SKM-1 (cell line): Measurements from ENCODE around the gene ZNF732.
A peak's percentile ranks its signal among the peaks of the same experiment; 100 is the strongest.
"Not testable (repeated sequence)": the region's sequence is repeated elsewhere in the genome, so short reads cannot be mapped to it uniquely, and the experiment has no call there.

Experiments
- DNase-seq: peaks from one replicate; lab custom pipeline; 2025; ENCODE audit not compliant: unreplicated experiment; lab: John Stamatoyannopoulos, UW

ZNF732 gene

GRCh38 chr4:304969-305680 is at the start of gene ZNF732:
ZNF732 (minus strand) TSS chr4:305474; CDS start chr4:305310, 164 bp downstream.
- no peak for DNase-seq

DNA sequence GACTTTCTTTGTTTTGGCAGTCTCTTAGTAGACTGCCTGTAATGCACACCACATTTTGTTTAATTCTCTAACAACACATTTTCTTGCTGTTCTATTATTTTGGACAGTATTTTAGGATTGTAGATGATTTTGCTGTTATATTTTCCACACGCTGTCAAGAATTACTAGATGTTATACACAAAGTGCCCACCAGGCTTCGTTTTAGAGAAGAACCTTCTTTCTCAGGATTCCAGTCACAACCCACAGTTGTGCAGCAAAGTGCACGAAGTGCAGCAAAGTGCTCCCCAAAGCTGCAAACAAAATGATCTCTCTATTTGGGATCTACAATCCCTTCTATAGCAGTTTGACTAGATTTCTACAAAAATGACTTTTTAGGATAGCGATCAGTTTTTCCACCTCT is 34.7 kb upstream of the ZNF732 start:
- no peak for DNase-seq

- DNase-seq = no peak
These were observed 33.5 kb upstream of the ZNF732 start for GRCh38 chr4:338759-339097.

DNA sequence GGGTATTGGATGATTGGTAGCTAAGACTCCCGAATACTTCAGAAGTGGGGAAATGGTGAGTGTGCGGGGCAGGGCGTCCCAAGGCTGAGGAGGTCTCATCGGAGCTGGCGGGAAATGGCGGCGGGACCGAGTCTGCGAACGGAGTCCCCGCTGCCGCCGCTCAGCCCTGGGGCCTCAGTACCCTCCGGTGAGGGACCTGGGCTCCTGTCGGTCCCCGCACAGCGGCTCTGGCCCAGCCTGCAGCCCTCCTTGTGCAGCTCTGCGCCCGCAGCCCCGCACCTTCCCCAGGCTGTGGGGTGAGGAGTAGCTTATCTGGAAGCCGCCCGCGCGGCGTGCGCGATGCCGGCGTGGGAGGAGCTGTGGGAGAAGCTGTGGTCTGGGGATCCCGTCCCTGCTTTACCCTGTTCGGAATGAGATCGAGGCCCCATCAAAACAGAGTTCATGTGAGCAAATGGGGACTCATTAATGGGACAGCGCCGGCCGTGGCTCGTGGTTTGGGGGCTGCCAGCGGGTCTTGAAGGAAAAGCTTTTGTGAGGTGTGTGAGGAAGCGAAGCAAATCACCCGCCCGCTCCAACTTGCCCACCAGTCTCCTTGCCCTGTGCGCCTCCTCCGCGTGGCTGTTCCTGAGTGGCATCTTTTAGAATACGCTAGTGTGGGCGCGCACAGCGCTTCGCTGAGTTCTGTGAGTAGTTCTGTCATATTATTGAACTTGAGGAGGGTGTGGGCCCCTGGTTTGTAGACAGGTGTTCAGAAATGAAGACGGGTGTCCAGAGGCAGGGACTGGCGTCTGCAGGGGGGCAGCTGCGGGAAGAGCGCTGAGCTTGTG is 32.9 kb upstream of the ZNF732 start:
- DNase-seq = no peak

- DNase-seq = peak; percentile 75
These were observed 32.1 kb upstream of the ZNF732 start, which contains the start of gene ZNF141 for GRCh38 chr4:337143-337931. ZNF141 (plus strand) TSS chr4:337814; CDS start chr4:337984, 170 bp downstream.

DNA sequence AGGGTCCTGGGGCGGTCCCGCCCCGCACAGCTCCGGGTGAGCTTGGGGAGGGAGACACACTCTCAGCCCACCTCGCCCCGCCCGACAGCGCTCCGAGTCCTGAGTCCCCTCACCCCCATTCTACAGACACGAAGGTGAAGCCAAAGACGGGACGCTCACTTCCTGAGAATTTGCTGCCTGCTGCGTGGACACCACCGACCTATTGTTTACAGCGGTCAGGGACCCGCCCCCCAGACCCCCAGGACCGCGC is 31.5 kb upstream of the ZNF732 start:
- DNase-seq = no peak

GRCh38 chr4:336099-336892 is 31.0 kb upstream of the ZNF732 start:
- DNase-seq = no peak

GRCh38 chr4:335515-335914 is 30.2 kb upstream of the ZNF732 start:
- no peak for DNase-seq

DNA sequence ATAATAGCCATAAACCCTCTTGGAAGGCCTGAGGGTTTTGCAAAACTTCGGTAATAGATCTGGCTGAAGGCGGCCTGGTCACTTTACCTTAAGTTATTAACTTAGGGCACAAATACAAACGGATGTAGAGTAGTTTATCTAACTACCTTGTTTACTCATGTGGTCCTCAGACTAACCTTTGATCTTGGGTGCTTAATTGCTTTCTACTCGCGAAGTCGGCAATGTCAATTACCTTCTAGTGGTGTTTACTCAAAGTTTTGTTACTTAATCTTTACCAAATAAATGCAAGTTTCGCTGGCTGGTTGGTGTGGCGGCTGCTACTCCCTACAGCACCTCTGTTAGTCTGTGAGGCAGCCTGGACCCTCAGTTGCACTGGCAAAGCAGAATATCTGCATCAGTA is 23.5 kb upstream of the ZNF732 start:
- DNase-seq = no peak

DNA sequence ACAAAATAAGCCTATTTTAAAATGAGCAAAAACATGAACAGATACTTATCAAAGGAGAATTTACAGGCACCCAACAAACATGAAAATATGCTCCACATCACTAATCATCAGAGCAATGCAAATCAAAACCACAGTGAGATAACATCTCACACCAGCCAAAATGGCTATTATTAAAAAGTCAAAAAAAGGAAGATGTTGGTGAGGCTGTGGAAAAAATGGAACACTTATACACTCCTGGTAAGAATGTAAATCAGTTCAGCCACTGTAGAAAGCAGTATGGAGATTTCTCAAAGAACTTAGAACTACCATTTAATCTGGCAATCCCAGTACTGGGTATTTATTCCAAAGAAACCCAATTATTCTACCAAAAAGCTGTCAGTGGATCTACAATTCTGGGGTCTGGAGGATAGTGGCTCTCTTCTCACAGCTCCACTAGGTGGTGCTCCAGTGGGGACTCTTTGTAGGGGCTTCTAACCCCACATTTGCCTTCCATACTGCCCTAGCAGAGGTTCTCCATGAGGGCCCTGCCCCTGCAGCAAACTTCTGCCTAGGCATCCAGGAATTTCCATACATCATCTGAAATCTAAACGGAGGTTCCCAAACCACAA is 9.1 kb upstream of the ZNF732 start:
- DNase-seq = no peak

DNA sequence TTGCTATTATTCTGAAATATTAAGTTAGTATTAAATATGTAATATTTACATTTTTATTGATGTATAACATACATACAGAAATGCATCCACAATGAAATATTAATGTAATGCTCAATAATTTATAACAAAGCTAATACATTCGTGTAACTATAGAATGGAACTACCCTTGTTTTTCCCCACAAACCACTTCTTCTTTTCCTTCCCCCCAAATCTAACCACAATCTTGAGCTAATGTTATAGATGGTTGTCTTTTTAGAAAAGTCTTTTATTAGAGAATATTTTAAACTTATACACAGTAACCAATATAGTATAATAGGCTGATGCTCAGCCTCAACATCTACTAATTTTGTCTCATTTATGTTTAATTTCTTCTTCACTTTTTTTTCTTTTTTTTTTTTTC is 4.5 kb upstream of the ZNF732 start:
- DNase-seq = no peak

- DNase-seq = no peak
These were observed 1.3 kb upstream of the ZNF732 start for GRCh38 chr4:306551-306961.

GRCh38 chr4:304516-304915 is 758 bp downstream of the ZNF732 start:
- DNase-seq = not testable (repeated sequence)

DNA sequence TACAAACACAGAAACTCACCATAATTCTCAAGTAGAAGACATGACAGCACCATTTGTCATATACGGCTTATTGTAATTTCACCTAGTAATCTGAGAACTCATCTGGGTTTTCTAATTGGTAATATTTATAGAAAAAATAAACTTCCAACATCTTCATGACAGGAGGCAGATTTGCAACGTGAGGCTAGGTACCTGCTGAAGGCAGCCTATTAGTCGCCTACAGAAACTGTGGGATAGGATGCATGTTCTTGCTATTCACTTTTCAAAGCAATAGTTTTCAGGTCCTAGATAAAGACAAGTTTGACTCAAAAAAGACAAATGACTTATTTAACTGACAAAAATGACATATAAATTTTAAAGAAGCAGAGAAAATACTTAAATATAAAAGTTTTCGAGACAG is 2.9 kb downstream of the ZNF732 start:
- no peak for DNase-seq

DNA sequence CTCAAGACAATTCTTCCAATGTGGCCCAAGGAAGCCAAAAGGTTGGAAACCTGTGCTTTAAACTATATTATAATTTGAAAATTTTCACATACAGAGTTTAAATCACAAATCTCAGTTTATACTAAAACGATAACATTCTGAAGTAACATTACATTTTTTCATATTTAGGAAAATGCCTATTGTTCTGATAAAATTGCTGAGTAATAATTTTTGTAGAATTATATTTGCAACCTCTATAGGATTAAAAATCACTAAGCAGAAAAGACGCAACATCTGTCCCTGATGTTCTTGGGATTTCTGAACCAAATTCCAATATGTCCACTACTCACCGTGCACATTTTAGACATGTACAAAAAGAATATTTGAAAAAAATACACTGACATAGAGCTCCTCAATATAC is 10.5 kb downstream of the ZNF732 start:
- no peak for DNase-seq

- no peak for DNase-seq
These were observed 16.4 kb downstream of the ZNF732 start for GRCh38 chr4:288891-289290.

- DNase-seq = no peak
These were observed 31.8 kb downstream of the ZNF732 start for GRCh38 chr4:273309-274017.

- no peak for DNase-seq
These were observed 33.7 kb downstream of the ZNF732 start for GRCh38 chr4:271492-272103.

GRCh38 chr4:259240-259639 is 46.0 kb downstream of the ZNF732 start:
- DNase-seq = not testable (repeated sequence)

- no peak for DNase-seq
These were observed 48.8 kb downstream of the ZNF732 start for GRCh38 chr4:256492-256891.
